ENCODE measurements around the gene NSL1.

The NSL1 gene

DNA sequence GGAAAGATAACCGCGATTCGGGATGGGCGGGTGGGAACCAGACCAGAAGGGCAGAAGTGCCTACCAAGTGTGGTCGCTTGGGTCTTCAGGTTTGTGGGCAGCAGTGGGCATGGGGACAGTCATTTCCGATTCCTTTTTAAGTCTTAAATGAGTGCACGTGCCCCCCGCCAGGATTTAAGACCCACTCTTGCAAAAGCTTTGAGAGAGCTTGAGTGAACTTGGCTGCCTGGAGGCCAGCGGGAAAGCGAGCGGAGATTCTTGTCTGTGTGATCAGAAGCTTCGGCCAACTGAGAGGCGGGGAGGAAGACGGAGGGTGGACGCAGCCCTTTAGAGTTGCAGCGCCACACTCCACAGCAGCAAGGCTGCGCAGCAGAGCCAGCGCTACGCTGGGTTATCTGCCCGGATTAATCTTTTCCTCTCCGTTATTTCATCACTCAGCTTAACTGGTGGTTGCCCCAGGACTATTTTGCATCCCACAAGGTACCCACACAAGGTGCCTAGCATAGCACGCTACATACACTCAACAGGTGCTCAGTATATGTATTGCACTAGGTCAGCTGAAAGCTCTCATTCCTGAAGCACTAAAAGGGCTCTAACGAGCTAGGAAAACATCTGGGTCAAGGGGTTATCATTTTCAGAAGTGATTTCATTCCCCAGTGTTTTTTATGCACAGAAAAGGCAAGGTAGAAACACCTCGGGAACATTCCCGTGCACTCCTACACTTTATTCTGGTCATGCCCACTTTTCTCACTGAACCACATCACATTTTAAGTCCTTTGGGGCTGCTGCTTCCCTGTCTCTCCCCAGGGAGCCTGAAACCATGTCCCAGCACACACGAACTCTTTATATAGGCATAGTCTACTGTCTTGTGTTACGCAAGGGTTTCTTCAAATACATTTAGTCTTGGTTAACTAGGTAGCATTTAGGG is 90.4 kb downstream of the NSL1 start:
- ChIA-PET CTCF (interaction anchor here (1.0 to 1.6 kb wide), 5 partner anchors 16 to 245 kb away, joined by 3 to 5 read pairs (median 4); no protein-coding TSS in a partner anchor), POLR2A (no interaction called here)
- peak; percentile 63 for DNase-seq (ENCODE audit: extremely low spot score)
- TF ChIP-seq ZNF384 (IDR thresholded peaks at IDR 0.05) (no peak), FOXM1 (IDR thresholded peaks at IDR 0.05; ENCODE audit: borderline replicate concordance) (no peak), ARNT (IDR thresholded peaks at IDR 0.05) (no peak), FOXK2 (IDR thresholded peaks at IDR 0.05) (no peak)

DNA sequence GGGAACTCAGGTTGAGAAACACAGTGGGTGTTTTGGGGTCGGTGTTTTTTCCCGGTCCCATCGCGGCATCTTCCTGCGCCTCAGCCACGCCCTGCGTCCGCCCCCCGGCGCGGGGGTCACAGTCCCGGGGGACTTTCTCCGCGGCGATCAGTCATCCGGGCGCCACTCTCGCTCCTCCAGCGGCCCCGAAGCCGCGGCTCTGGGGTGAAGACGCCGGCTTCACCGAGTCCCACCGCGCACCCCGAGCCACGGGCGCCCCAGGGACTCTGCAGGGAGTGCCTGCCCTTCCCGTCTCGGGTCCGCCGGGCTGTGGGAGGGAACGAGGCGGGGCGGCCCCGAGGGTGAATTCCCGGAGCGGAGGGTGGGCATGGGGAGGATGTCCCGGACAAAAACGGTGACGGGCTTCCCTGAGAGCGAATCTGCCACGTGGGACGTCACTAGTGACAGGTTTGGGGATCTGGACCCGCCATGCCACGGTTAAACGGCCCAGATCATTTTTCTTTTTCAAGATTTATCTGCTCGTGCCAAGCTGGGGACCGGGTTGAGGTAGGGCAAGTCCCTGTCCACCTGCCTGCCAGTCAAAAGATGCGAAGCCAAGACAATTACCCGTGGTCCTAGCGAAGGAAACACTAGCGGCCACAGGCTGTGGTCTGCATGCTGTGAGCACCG is 91.2 kb downstream of the NSL1 start:
- ChIA-PET CTCF (interaction anchor here (1.3 kb wide), 1 partner anchor 16 kb away, joined by 4 read pairs; no protein-coding TSS in a partner anchor), POLR2A (no interaction called here)
- no peak for DNase-seq (ENCODE audit: extremely low spot score)
- TF ChIP-seq PKNOX1 (IDR thresholded peaks at IDR 0.05) (peak; percentile 50), L3MBTL2 (conservative IDR thresholded peaks at IDR 0.05) (0 out of 2 replicates have a peak, but pooled peaks have one; percentile 35), ELF4 (IDR thresholded peaks at IDR 0.05) (no peak)

DNA sequence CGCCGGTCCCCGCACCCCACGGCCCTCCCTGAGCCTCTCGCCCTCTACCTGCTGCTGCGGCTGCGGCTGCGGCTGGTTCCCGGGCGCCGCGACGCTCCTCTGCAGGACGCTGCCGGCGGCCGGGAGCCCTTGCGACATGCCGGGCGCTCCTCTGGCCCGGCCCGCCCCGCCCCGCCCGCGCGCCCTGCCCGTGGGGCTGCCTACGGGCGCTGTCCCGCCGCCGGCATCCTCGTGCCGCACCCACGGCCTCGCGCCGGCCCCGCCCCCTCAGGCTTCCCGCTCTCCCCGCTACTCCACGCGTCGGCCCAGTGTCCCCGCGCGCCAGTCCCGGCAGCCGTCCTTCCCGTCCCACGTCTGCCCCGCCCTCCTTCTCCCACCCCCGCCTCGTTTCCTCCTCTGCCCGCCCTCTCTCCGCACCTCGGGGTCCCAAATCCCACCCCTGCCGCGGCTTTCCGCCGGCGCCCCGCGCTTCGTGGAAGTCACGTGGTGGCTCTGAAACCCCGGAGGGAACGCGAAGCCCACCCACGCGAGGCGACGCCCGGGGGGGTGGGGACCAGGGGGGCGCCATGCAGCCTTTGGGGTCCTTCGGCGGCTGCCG is 91.9 kb downstream of the NSL1 start, which contains the start of gene BATF3:
TSS of gene BATF3 (minus strand) at position 216 of the 598 bp plus-strand sequence. CDS start at position 138, 78 bp downstream.
- ChIA-PET POLR2A (no interaction called here), CTCF (interaction anchor here (0.8 kb wide), 1 partner anchor 22 kb away, joined by 3 read pairs; no protein-coding TSS in a partner anchor)
- no peak for TF ChIP-seq SUZ12 (IDR thresholded peaks at IDR 0.05)
- no peak for TF ChIP-seq ZNF384 (IDR thresholded peaks at IDR 0.05)
- TF ChIP-seq CTBP1 (IDR thresholded peaks at IDR 0.05; ENCODE audit: borderline replicate concordance): no peak
- TF ChIP-seq FOXK2 (IDR thresholded peaks at IDR 0.05): no peak
- no peak for TF ChIP-seq LEF1 (IDR thresholded peaks at IDR 0.05; ENCODE audit: borderline replicate concordance)
- TF ChIP-seq ELF4 (IDR thresholded peaks at IDR 0.05): no peak
- peak; percentile 94 for TF ChIP-seq L3MBTL2 (conservative IDR thresholded peaks at IDR 0.05)
- no peak for TF ChIP-seq SP1 (IDR thresholded peaks at IDR 0.05)
- DNase-seq (ENCODE audit: extremely low spot score): peak; percentile 55

- TF ChIP-seq CTBP1 (IDR thresholded peaks at IDR 0.05; ENCODE audit: borderline replicate concordance) (no peak), NFRKB (IDR thresholded peaks at IDR 0.05) (no peak), LEF1 (IDR thresholded peaks at IDR 0.05; ENCODE audit: borderline replicate concordance) (no peak), HDGF (IDR thresholded peaks at IDR 0.05; ENCODE audit: borderline replicate concordance) (0 out of 2 replicates have a peak, but pooled peaks have one; percentile 21), L3MBTL2 (conservative IDR thresholded peaks at IDR 0.05) (peak; percentile 95)
- ChIA-PET CTCF (interaction anchor here (0.6 to 0.8 kb wide), 2 partner anchors 22 to 243 kb away, joined by 3 read pairs; no protein-coding TSS in a partner anchor), POLR2A (no interaction called here)
- peak; percentile 82 for DNase-seq (ENCODE audit: extremely low spot score)
These were observed 92.4 kb downstream of the NSL1 start for GRCh38 chr1:212699104-212699624.

- POLR2A ChIA-PET: no interaction called here
- DNase-seq (ENCODE audit: extremely low spot score): no peak
- CTCF ChIA-PET: interaction anchor here (0.6 kb wide), 1 partner anchor 243 kb away, joined by 3 read pairs; no protein-coding TSS in a partner anchor
- TF ChIP-seq FOXK2 (IDR thresholded peaks at IDR 0.05) (no peak), NFRKB (IDR thresholded peaks at IDR 0.05) (no peak), ZNF384 (IDR thresholded peaks at IDR 0.05) (no peak), FOXA1 (IDR thresholded peaks at IDR 0.05) (no peak), CTBP1 (IDR thresholded peaks at IDR 0.05; ENCODE audit: borderline replicate concordance) (no peak), BHLHE40 (IDR thresholded peaks at IDR 0.05; ENCODE audit: borderline replicate concordance) (no peak), FOXM1 (IDR thresholded peaks at IDR 0.05; ENCODE audit: borderline replicate concordance) (no peak), LEF1 (IDR thresholded peaks at IDR 0.05; ENCODE audit: borderline replicate concordance) (no peak), SP1 (IDR thresholded peaks at IDR 0.05) (no peak), L3MBTL2 (conservative IDR thresholded peaks at IDR 0.05) (no peak), ARNT (IDR thresholded peaks at IDR 0.05) (no peak), PKNOX1 (IDR thresholded peaks at IDR 0.05) (no peak), SUZ12 (IDR thresholded peaks at IDR 0.05) (no peak)
These were observed 93.0 kb downstream of the NSL1 start for GRCh38 chr1:212698467-212699103.

DNA sequence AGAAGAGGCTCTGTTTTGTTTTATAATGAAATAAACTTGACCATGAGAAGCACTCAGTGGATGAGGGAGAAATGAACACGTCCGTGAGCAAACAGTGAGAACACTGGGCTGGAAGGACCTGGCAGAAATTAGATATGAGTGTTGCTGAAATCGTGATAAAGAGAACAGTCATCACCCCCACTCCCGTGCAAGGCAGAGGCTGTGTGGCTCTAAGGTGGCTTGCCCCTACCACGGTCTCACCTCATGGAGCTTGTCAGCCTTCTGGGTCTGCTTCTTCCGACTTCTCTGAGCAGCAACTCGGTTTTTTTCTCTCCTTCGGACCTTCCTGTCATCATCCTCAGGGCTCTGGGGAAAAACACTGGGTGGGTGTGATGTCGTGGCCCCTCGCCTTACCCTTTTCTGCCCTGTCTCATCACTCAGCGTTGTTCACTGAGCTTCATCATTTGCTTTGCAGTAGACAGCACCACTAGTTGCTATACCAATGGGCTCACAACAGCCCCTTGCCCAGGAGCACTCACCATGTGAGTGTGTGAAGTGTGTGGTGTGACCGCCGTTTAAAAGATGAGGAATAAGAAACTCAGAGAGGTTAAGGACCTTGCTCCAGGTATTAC is 94.8 kb downstream of the NSL1 start:
- no peak for DNase-seq (ENCODE audit: extremely low spot score)
- CTCF ChIA-PET: no interaction called here
- POLR2A ChIA-PET: no interaction called here
- TF ChIP-seq SP1 (IDR thresholded peaks at IDR 0.05) (no peak), LEF1 (IDR thresholded peaks at IDR 0.05; ENCODE audit: borderline replicate concordance) (no peak)

Data from HEK293T (cell line).